HUES48 (cell line): ENCODE measurements around the gene TTC6.

Experiments
- H3K27ac ChIP-seq: one replicate; pipeline ENCODE4 v1.7.0; 2013; ENCODE audit warnings: low read depth, low read length, inconsistent platforms
- H3K27me3 ChIP-seq: 2 replicates; pipeline ENCODE4 v1.6.1; 2013; ENCODE audit warnings: mild to moderate bottlenecking, low read length; ENCODE audit not compliant: control insufficient read depth, insufficient read depth
- H3K36me3 ChIP-seq: 2 replicates; pipeline ENCODE4 v1.6.1; 2013; ENCODE audit warnings: low read length; ENCODE audit not compliant: control insufficient read depth, insufficient read depth
- H3K4me1 ChIP-seq: 2 replicates; pipeline ENCODE4 v1.6.1; 2013; ENCODE audit warnings: mild to moderate bottlenecking, low read length; ENCODE audit not compliant: control insufficient read depth, insufficient read depth
- H3K4me3 ChIP-seq: 2 replicates; pipeline ENCODE4 v1.5.1; 2013; ENCODE audit warnings: mild to moderate bottlenecking, low read depth, low read length
- H3K9ac ChIP-seq: 2 replicates; pipeline ENCODE4 v1.6.1; 2013; ENCODE audit warnings: mild to moderate bottlenecking, low read depth, low read length, moderate library complexity
- H3K9me3 ChIP-seq: 2 replicates; pipeline ENCODE4 v1.6.1; 2013; ENCODE audit warnings: low read length; ENCODE audit not compliant: control insufficient read depth, insufficient read depth

Gene TTC6

GRCh38 chr14:37638599-37638998, 43.2 kb downstream of the TTC6 start:
- no peaks in the 10 kb centered on the region for H3K4me1 ChIP-seq
- no peak overlapping the region for H3K4me3 ChIP-seq
- H3K36me3 ChIP-seq = no peaks in the 10 kb centered on the region
- H3K27ac ChIP-seq = no peak overlapping the region
- no peaks in the 10 kb centered on the region for H3K27me3 ChIP-seq
- H3K9ac ChIP-seq = no peak overlapping the region
- no peaks in the 10 kb centered on the region for H3K9me3 ChIP-seq

GRCh38 chr14:37641117-37641516, 45.7 kb downstream of the TTC6 start:
- Histone ChIP-seq H3K36me3 (no peaks in the 10 kb centered on the region), H3K4me3 (no peak overlapping the region), H3K9me3 (no peaks in the 10 kb centered on the region), H3K4me1 (no peaks in the 10 kb centered on the region), H3K27ac (no peak overlapping the region), H3K9ac (no peak overlapping the region), H3K27me3 (no peaks in the 10 kb centered on the region)

- no peaks in the 10 kb centered on the region for H3K9me3 ChIP-seq
- H3K4me3 ChIP-seq = no peak overlapping the region
- H3K27me3 ChIP-seq = no peaks in the 10 kb centered on the region
- H3K4me1 ChIP-seq = no peaks in the 10 kb centered on the region
- no peak overlapping the region for H3K9ac ChIP-seq
- H3K27ac ChIP-seq = no peak overlapping the region
- no peaks in the 10 kb centered on the region for H3K36me3 ChIP-seq
Observed at GRCh38 chr14:37642125-37642524, 46.7 kb downstream of the TTC6 start.

- Histone ChIP-seq H3K4me3 (no peak overlapping the region), H3K27me3 (no peaks in the 10 kb centered on the region), H3K9ac (no peak overlapping the region), H3K4me1 (no peaks in the 10 kb centered on the region), H3K27ac (no peak overlapping the region), H3K9me3 (no peaks in the 10 kb centered on the region), H3K36me3 (no peaks in the 10 kb centered on the region)
Observed at GRCh38 chr14:37643701-37644100, 48.3 kb downstream of the TTC6 start.
